A549 (cell line): ENCODE measurements around the gene CKLF. TPM values are rescaled to one million over a fixed set of nuclear protein-coding genes. Genes with fewer than 3 reads are reported as not detected.

Experiments
- ATAC-seq, 2 experiments: fragments of 200-7000 bp in 1 of 2; fragments of >200 bp in 1 of 2; cut with Nextera tagmentation in 1 of 2; cut with Tn5 transposase in 1 of 2; 3 replicates each; pipeline versions ENCODE4 v1.8.0 to v1.9.1; 2018 to 2020; ENCODE audit warnings: mild to moderate bottlenecking in 1 of 2, moderate library complexity in 1 of 2
- CTCF ChIA-PET: fragments of 300-600 bp; sonication (Branson Sonifier 250); formaldehyde crosslinking; extraction: SDS; loops from one replicate; lab custom pipeline; 2021; ENCODE audit warnings: antibody characterized with exemption, inconsistent platforms; lab: Yijun Ruan, JAX
- POLR2A ChIA-PET: fragments of 350-600 bp; formaldehyde crosslinking; extraction: SDS; loops from one replicate; lab custom pipeline; 2021; ENCODE audit warnings: antibody characterized with exemption, inconsistent platforms; lab: Yijun Ruan, JAX
- DNase-seq, 2 experiments: peaks; one replicate each; pipeline versions ENCODE4 v3.0.0 to v3.0.0-alpha.2; 2011 to 2016; ENCODE audit warnings: low read depth in 1 of 2, low spot score in 1 of 2
- FAIRE-seq: peaks from 2 replicates; lab custom pipeline; 2011; peaks lifted over from hg19 to GRCh38; lab: Jason Lieb, UNC
- H3K27ac ChIP-seq, 2 experiments: fragments of >200 bp; sonication (Bioruptor Twin); formaldehyde crosslinking; 3 replicates each; pipeline ENCODE4 v1.5.1; 2016 to 2017
- H3K4me1 ChIP-seq: fragments of >200 bp; sonication (Bioruptor Twin); formaldehyde crosslinking; 3 replicates; pipeline ENCODE4 v1.6.1; 2016
- H3K4me2 ChIP-seq: fragments of >200 bp; sonication (Bioruptor Twin); formaldehyde crosslinking; 3 replicates; pipeline ENCODE4 v1.6.1; 2016
- H3K4me3 ChIP-seq: fragments of >200 bp; sonication (Bioruptor Twin); formaldehyde crosslinking; 3 replicates; pipeline ENCODE4 v1.5.1; 2016
- H3K9me3 ChIP-seq: fragments of >200 bp; sonication (Bioruptor Twin); formaldehyde crosslinking; 3 replicates; pipeline ENCODE4 v1.6.1; 2016
- ATOH8 ChIP-seq: fragments of 250-450 bp; sonication (Bioruptor Pico); IDR thresholded peaks from 2 replicates; pipeline ENCODE4 v1.5.0; 2020; ENCODE audit warnings: low read depth, mild to moderate bottlenecking, moderate library complexity
- BCL3 ChIP-seq: fragments of >200 bp; sonication (Bioruptor Twin); formaldehyde crosslinking; IDR thresholded peaks from 3 replicates; pipeline ENCODE4 v1.6.1; 2016
- BHLHE40 ChIP-seq: IDR thresholded peaks from 2 replicates; pipeline ENCODE4 v1.6.1; 2012; ENCODE audit warnings: low read depth, low read length, inconsistent platforms
- CHD2 ChIP-seq: fragments of 150-350 bp; IDR thresholded peaks from 2 replicates; pipeline ENCODE4 v1.6.1; 2014; ENCODE audit warnings: low read length; ENCODE audit not compliant: partially characterized antibody
- CHD4 ChIP-seq: fragments of 200-600 bp; sonication (generic); IDR thresholded peaks from 2 replicates; pipeline ENCODE4 v1.6.1; 2016; ENCODE audit warnings: antibody characterized with exemption, mild to moderate bottlenecking, borderline replicate concordance
- EHF ChIP-seq: fragments of 250-450 bp; sonication (Bioruptor Pico); IDR thresholded peaks from 2 replicates; pipeline ENCODE4 v1.5.0; 2020; ENCODE audit warnings: mild to moderate bottlenecking
- ESRRA ChIP-seq: fragments of 150-350 bp; IDR thresholded peaks from 2 replicates; pipeline ENCODE4 v1.6.1; 2014; ENCODE audit warnings: mild to moderate bottlenecking, low read length, borderline replicate concordance
- FOSB ChIP-seq: fragments of 250-450 bp; sonication (Bioruptor Pico); IDR thresholded peaks from 2 replicates; pipeline ENCODE4 v1.5.0; 2020; ENCODE audit warnings: mild to moderate bottlenecking, moderate library complexity
- FOSL2 ChIP-seq, 2 experiments: fragments of 450-650 bp in 1 of 2; fragments of >200 bp in 1 of 2; sonication (Bioruptor Twin) in 1 of 2; formaldehyde crosslinking; IDR thresholded peaks; 2 replicates each; pipeline versions ENCODE4 v1.5.0 to v1.6.1; 2016 to 2020; ENCODE audit warnings: mild to moderate bottlenecking in 1 of 2, moderate library complexity in 1 of 2
- FOXS1 ChIP-seq: fragments of 250-450 bp; sonication (Bioruptor Pico); IDR thresholded peaks from 2 replicates; pipeline ENCODE4 v1.5.0; 2020; ENCODE audit warnings: mild to moderate bottlenecking, moderate library complexity
- GATA3 ChIP-seq: IDR thresholded peaks from 2 replicates; pipeline ENCODE4 v1.6.1; 2012; ENCODE audit warnings: borderline replicate concordance
- HDAC2 ChIP-seq: fragments of 200-600 bp; sonication (generic); IDR thresholded peaks from 2 replicates; pipeline ENCODE4 v1.6.1; 2016
- HES2 ChIP-seq: fragments of >200 bp; sonication (Bioruptor Twin); formaldehyde crosslinking; IDR thresholded peaks from 2 replicates; pipeline ENCODE4 v1.6.1; 2016
- HEYL ChIP-seq: fragments of 250-450 bp; sonication (Bioruptor Pico); IDR thresholded peaks from 2 replicates; pipeline ENCODE4 v1.8.0; 2021; ENCODE audit warnings: mild to moderate bottlenecking, moderate library complexity
- HOXB13 ChIP-seq: fragments of 250-450 bp; sonication (Bioruptor Pico); IDR thresholded peaks from 2 replicates; pipeline ENCODE4 v1.5.0; 2020; ENCODE audit warnings: low read depth, mild to moderate bottlenecking, moderate library complexity
- HOXB5 ChIP-seq: fragments of 250-450 bp; sonication (Bioruptor Pico); IDR thresholded peaks from 2 replicates; pipeline ENCODE4 v1.5.0; 2020; ENCODE audit warnings: mild to moderate bottlenecking, moderate library complexity
- JUN ChIP-seq, 2 experiments: fragments of >200 bp; sonication (Bioruptor Twin); formaldehyde crosslinking; IDR thresholded peaks; 2 replicates in 1 of 2; 3 replicates in 1 of 2; pipeline ENCODE4 v1.6.1; 2016 to 2017
- MAFK ChIP-seq: fragments of 450-650 bp; IDR thresholded peaks from 2 replicates; pipeline ENCODE4 v1.6.1; 2014; ENCODE audit not compliant: partially characterized antibody
- MAX ChIP-seq: IDR thresholded peaks from 2 replicates; pipeline ENCODE4 v1.6.1; 2012
- MYC ChIP-seq: IDR thresholded peaks from 2 replicates; pipeline ENCODE4 v1.6.1; 2012; ENCODE audit warnings: mild to moderate bottlenecking, inconsistent platforms, low read length, improper control_type of control experiment, borderline replicate concordance
- NPAS2 ChIP-seq: fragments of 250-450 bp; sonication (Bioruptor Pico); IDR thresholded peaks from 2 replicates; pipeline ENCODE4 v1.8.0; 2022; ENCODE audit warnings: mild to moderate bottlenecking, moderate library complexity, borderline replicate concordance
- PHF8 ChIP-seq: fragments of 200-600 bp; sonication (generic); IDR thresholded peaks from 2 replicates; pipeline ENCODE4 v1.6.1; 2016; ENCODE audit warnings: low read depth, mild to moderate bottlenecking, antibody characterized with exemption, moderate library complexity, borderline replicate concordance
- POLR2A ChIP-seq: IDR thresholded peaks from 2 replicates; pipeline ENCODE4 v1.6.1; 2012; ENCODE audit warnings: mild to moderate bottlenecking, low read length
- POLR2AphosphoS2 ChIP-seq: conservative IDR thresholded peaks from 2 replicates; pipeline ENCODE4 v1.6.1; 2012; ENCODE audit warnings: low read length, improper control_type of control experiment, inconsistent platforms
- RARB ChIP-seq: fragments of 250-450 bp; sonication (Bioruptor Pico); IDR thresholded peaks from 2 replicates; pipeline ENCODE4 v1.8.0; 2021; ENCODE audit warnings: mild to moderate bottlenecking, moderate library complexity
- SMC3 ChIP-seq: fragments of >200 bp; sonication (Bioruptor Twin); formaldehyde crosslinking; IDR thresholded peaks from 3 replicates; pipeline ENCODE4 v1.6.1; 2018; ENCODE audit warnings: inconsistent platforms
- TP53 ChIP-seq: fragments of 250-450 bp; sonication (Bioruptor Pico); IDR thresholded peaks from 2 replicates; pipeline ENCODE4 v1.5.0; 2021; ENCODE audit warnings: mild to moderate bottlenecking, moderate library complexity
- ZNF302 ChIP-seq: fragments of 250-450 bp; sonication (Bioruptor Pico); IDR thresholded peaks from 2 replicates; pipeline ENCODE4 v1.9.0; 2021; ENCODE audit warnings: inconsistent platforms, mild to moderate bottlenecking, moderate library complexity
- ZSCAN20 ChIP-seq: fragments of 250-450 bp; sonication (Bioruptor Pico); IDR thresholded peaks from 2 replicates; pipeline ENCODE4 v1.8.0; 2022; ENCODE audit warnings: mild to moderate bottlenecking, moderate library complexity
- WGBS: methylation state at CpG from one replicate; pipeline ENCODE4 v1.1.6; 2017; ENCODE audit errors: missing lambda C conversion rate; 5-methylcytosine and 5-hydroxymethylcytosine counted together
- polyA plus RNA-seq, 4 experiments: library from polyadenylated mRNA; depleted of rRNA in 3 of 4; stranded (reverse); fragments of >200 nt; fragmentation: RNase III in 1 of 4; extraction: RNeasy Plus Mini Kit Qiagen cat#74134 plus additional on column Dnase treatment in 1 of 4; gene quantifications; 2 replicates in 3 of 4; 3 replicates in 1 of 4; pipeline ENCODE4 v1.2.3, GENCODE V29; 2011 to 2017

The CKLF gene
- polyA plus RNA-seq, 2 of the 4 experiments (the other 2 are of a cell fraction): 85.1 to 87.0 TPM

GRCh38 chr16:66601471-66601870, 49.1 kb downstream of the CKLF start:
- no peaks in the 10 kb centered on the region for H3K9me3 ChIP-seq
- FAIRE-seq (no peak), ATAC-seq (no peak), DNase-seq (no peak)
- H3K4me2 ChIP-seq: no peak overlapping the region
- WGBS: 83% methylated on average over 5 of the region's 5 CpGs
- TF ChIP-seq PHF8: no peak
- TF ChIP-seq FOXS1: no peak
- TF ChIP-seq POLR2AphosphoS2: no peak
- no peak for TF ChIP-seq MAFK
- no peak for TF ChIP-seq HOXB13 (CRISPR knock-in tag)
- no peak for TF ChIP-seq JUN (IDR thresholded peaks at IDR 0.05)
- TF ChIP-seq ESRRA: no peak
- TF ChIP-seq CHD4: no peak
- TF ChIP-seq FOSL2 (IDR thresholded peaks at IDR 0.05): no peak
- TF ChIP-seq FOSL2 (CRISPR knock-in tag; IDR thresholded peaks at IDR 0.05): no peak
- no peak for TF ChIP-seq CHD2
- H3K4me1 ChIP-seq: peaks cover 15% of the 10 kb centered on the region
- no peak overlapping the region for H3K4me3 ChIP-seq
- H3K27ac ChIP-seq: no peak overlapping the region
- ChIA-PET POLR2A (no interaction called here), CTCF (interaction anchor here (0.8 to 1.7 kb wide), 8 partner anchors 9 to 271 kb away, joined by 3 to 5 read pairs (median 3); no protein-coding TSS in a partner anchor)

GRCh38 chr16:66603537-66604375, 51.4 kb downstream of the CKLF start:
- FAIRE-seq (no peak), DNase-seq (peak; percentile 70 to 87), ATAC-seq (peak; percentile 67 to 68)
- Histone ChIP-seq H3K9me3 (no peaks in the 10 kb centered on the region), H3K27ac (peak overlapping the region; percentile 99), H3K4me3 (peak overlapping the region; percentile 86), H3K4me1 (peaks cover 27% of the 10 kb centered on the region), H3K4me2 (peak overlapping the region; percentile 80)
- ChIA-PET CTCF (interaction anchor here (0.7 to 1.9 kb wide), 11 partner anchors 14 to 246 kb away, joined by 3 to 11 read pairs (median 3); no protein-coding TSS in a partner anchor), POLR2A (interaction anchor here (0.9 to 2.5 kb wide), 7 partner anchors 34 to 197 kb away, joined by 3 to 13 read pairs (median 6); partner anchors contain the start of gene CKLF)
- peak; percentile 55 for TF ChIP-seq POLR2A
- 0 out of 2 replicates have a peak, but pooled peaks have one; percentile 22 for TF ChIP-seq MYC
- TF ChIP-seq ATOH8 (CRISPR knock-in tag): peak; percentile 93
- TF ChIP-seq HOXB5 (CRISPR knock-in tag): peak; percentile 81; the same call in 1 of the 2 replicates
- TF ChIP-seq HDAC2: no peak
- no peak for TF ChIP-seq FOSB (CRISPR knock-in tag)
- TF ChIP-seq BHLHE40: no peak
- 0 out of 2 replicates have a peak, but pooled peaks have one; percentile 10 for TF ChIP-seq PHF8
- peak; percentile 92 for TF ChIP-seq ZNF302 (CRISPR knock-in tag)
- peak; percentile 86; the same call in 1 of the 2 replicates for TF ChIP-seq HEYL (CRISPR knock-in tag)
- TF ChIP-seq ZSCAN20 (CRISPR knock-in tag): peak; percentile 92
- no peak for TF ChIP-seq BCL3
- peak; percentile 88; the same call in 1 of the 2 replicates for TF ChIP-seq EHF
- peak; percentile 78 for TF ChIP-seq MAX
- no peak for TF ChIP-seq NPAS2 (CRISPR knock-in tag)
- TF ChIP-seq JUN (IDR thresholded peaks at IDR 0.05): peak in 1 of 2 experiments; percentile 44; a peak in 2 of 5 replicates
- TF ChIP-seq GATA3: no peak
- peak; percentile 27; the same call in 1 of the 2 replicates for TF ChIP-seq TP53 (CRISPR knock-in tag)
- TF ChIP-seq SMC3: no peak
- TF ChIP-seq FOXS1: peak; percentile 82; the same call in 1 of the 2 replicates
- peak; percentile 88; the same call in 1 of the 2 replicates for TF ChIP-seq HOXB13 (CRISPR knock-in tag)
- 0 out of 2 replicates have a peak, but pooled peaks have one; percentile 42 for TF ChIP-seq RARB (CRISPR knock-in tag)
- TF ChIP-seq HES2: no peak
- WGBS: 14% methylated on average over 32 of the region's 32 CpGs
